ENCODE results near the gene TRAM2. TPM values are rescaled to one million over a fixed set of nuclear protein-coding genes. Genes with fewer than 3 reads are reported as not detected.

TRAM2 gene
- total and polyA plus RNA-seq, 10 of the 15 experiments (the other 5 are each of a cell fraction or from before 2014, with no cell fraction given): 2.5 to 15.0 (median 11.0) TPM

GRCh38 chr6:52524918-52525317 is 51.9 kb downstream of the TRAM2 start:
- 59% methylated on average over 4 of the region's 4 CpGs for WGBS (ENCODE audit: insufficient coverage, insufficient replicate concordance, low lambda C conversion rate, missing lambda C conversion rate)
- POLR2A ChIA-PET: no interaction called here
- Histone ChIP-seq H4K20me1 (ENCODE audit: control insufficient read depth, insufficient read depth) (no peaks in the 10 kb centered on the region), H3K4me1 (ENCODE audit: control insufficient read depth, insufficient read depth, low read length) (peaks cover 14% of the 10 kb centered on the region), H2AFZ (ENCODE audit: control insufficient read depth, low read depth, low read length) (no peak overlapping the region), H3K4me2 (ENCODE audit: control insufficient read depth, insufficient read depth) (no peak overlapping the region), H3K9ac (ENCODE audit: control insufficient read depth, insufficient read depth, low read length) (no peak overlapping the region), H3K27me3 (replicated peaks in 1 of 2; ENCODE audit: control insufficient read depth in 2 of 2, insufficient read depth in 2 of 2, low read length in 1 of 2) (no peaks in the 10 kb centered on the region), H3K9me3 (replicated peaks; ENCODE audit: control insufficient read depth, insufficient read depth, low read length) (no peaks in the 10 kb centered on the region), H3K27ac (ENCODE audit: control insufficient read depth, insufficient read depth) (no peak overlapping the region), H3K4me3 (no peak overlapping the region), H3K36me3 (ENCODE audit: control insufficient read depth in 2 of 2, insufficient read depth in 2 of 2, low read length in 1 of 2) (no peaks in the 10 kb centered on the region), H3K79me2 (ENCODE audit: control insufficient read depth, insufficient read depth, low read length) (no peaks in the 10 kb centered on the region)
- SMC1A ChIA-PET (ENCODE audit: uncharacterized antibody, unreplicated experiment): interaction anchor here (1.2 kb wide), 1 partner anchor 9 kb away, joined by 5 read pairs; no protein-coding TSS in a partner anchor
- RAD21 ChIA-PET (ENCODE audit: unreplicated experiment): no interaction called here
- CTCF ChIA-PET: no interaction called here
- DNase-seq (ENCODE audit: low read depth, low spot score) (no peak), ATAC-seq (no peak), FAIRE-seq (no peak)
- BruUV-seq (replicated peaks): no TSS peak
- intact Hi-C loops (cut with micrococcal nuclease; ENCODE audit: unreplicated experiment): no loop called here
- in situ Hi-C loops (cut with MboI): no loop called here
- no peak for TF ChIP-seq EP300 (IDR thresholded peaks at IDR 0.05; ENCODE audit: borderline replicate concordance in 1 of 2, control insufficient read depth in 1 of 2, low read depth in 2 of 2, low read length in 2 of 2)
- TF ChIP-seq STAT3 (IDR thresholded peaks at IDR 0.05; ENCODE audit: low read depth, low read length): no peak
- TF ChIP-seq TBL1XR1 (IDR thresholded peaks at IDR 0.05; ENCODE audit: low read depth, low read length): no peak
- no peak for TF ChIP-seq HDAC2 (IDR thresholded peaks at IDR 0.05)
- TF ChIP-seq IRF5 (IDR thresholded peaks at IDR 0.05; ENCODE audit: borderline replicate concordance): no peak
- no peak for TF ChIP-seq FOXK2 (IDR thresholded peaks at IDR 0.05)
- TF ChIP-seq HCFC1 (IDR thresholded peaks at IDR 0.05; ENCODE audit: low read length): no peak
- TF ChIP-seq ESRRA (IDR thresholded peaks at IDR 0.05; ENCODE audit: low read length): no peak
- TF ChIP-seq, protein P1, sequence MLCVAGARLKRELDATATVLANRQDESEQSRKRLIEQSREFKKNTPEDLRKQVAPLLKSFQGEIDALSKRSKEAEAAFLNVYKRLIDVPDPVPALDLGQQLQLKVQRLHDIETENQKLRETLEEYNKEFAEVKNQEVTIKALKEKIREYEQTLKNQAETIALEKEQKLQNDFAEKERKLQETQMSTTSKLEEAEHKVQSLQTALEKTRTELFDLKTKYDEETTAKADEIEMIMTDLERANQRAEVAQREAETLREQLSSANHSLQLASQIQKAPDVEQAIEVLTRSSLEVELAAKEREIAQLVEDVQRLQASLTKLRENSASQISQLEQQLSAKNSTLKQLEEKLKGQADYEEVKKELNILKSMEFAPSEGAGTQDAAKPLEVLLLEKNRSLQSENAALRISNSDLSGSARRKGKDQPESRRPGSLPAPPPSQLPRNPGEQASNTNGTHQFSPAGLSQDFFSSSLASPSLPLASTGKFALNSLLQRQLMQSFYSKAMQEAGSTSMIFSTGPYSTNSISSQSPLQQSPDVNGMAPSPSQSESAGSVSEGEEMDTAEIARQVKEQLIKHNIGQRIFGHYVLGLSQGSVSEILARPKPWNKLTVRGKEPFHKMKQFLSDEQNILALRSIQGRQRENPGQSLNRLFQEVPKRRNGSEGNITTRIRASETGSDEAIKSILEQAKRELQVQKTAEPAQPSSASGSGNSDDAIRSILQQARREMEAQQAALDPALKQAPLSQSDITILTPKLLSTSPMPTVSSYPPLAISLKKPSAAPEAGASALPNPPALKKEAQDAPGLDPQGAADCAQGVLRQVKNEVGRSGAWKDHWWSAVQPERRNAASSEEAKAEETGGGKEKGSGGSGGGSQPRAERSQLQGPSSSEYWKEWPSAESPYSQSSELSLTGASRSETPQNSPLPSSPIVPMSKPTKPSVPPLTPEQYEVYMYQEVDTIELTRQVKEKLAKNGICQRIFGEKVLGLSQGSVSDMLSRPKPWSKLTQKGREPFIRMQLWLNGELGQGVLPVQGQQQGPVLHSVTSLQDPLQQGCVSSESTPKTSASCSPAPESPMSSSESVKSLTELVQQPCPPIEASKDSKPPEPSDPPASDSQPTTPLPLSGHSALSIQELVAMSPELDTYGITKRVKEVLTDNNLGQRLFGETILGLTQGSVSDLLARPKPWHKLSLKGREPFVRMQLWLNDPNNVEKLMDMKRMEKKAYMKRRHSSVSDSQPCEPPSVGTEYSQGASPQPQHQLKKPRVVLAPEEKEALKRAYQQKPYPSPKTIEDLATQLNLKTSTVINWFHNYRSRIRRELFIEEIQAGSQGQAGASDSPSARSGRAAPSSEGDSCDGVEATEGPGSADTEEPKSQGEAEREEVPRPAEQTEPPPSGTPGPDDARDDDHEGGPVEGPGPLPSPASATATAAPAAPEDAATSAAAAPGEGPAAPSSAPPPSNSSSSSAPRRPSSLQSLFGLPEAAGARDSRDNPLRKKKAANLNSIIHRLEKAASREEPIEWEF (IDR thresholded peaks at IDR 0.05; ENCODE audit: insufficient replicate concordance, low read depth, low read length): no peak
- TF ChIP-seq SKIL (IDR thresholded peaks at IDR 0.05; ENCODE audit: low read depth, poor library complexity, severe bottlenecking): no peak
- no peak for TF ChIP-seq PAX5 (IDR thresholded peaks at IDR 0.05; ENCODE audit: borderline replicate concordance, low read depth, low read length)
- TF ChIP-seq MTA3 (IDR thresholded peaks at IDR 0.05; ENCODE audit: borderline replicate concordance, low read length): no peak
- no peak for TF ChIP-seq ATF2 (IDR thresholded peaks at IDR 0.05; ENCODE audit: low read length)
